SIG-M5 treated with dmso at 0.1 percent for 504 hours (cell line): Measurements from ENCODE around the gene ATRIP.
A peak's percentile ranks its signal among the peaks of the same experiment; 100 is the strongest.

ENCODE experiments used
- DNase-seq: peaks from one replicate; lab custom pipeline; 2025; ENCODE audit not compliant: unreplicated experiment; lab: John Stamatoyannopoulos, UW

The ATRIP gene

DNA sequence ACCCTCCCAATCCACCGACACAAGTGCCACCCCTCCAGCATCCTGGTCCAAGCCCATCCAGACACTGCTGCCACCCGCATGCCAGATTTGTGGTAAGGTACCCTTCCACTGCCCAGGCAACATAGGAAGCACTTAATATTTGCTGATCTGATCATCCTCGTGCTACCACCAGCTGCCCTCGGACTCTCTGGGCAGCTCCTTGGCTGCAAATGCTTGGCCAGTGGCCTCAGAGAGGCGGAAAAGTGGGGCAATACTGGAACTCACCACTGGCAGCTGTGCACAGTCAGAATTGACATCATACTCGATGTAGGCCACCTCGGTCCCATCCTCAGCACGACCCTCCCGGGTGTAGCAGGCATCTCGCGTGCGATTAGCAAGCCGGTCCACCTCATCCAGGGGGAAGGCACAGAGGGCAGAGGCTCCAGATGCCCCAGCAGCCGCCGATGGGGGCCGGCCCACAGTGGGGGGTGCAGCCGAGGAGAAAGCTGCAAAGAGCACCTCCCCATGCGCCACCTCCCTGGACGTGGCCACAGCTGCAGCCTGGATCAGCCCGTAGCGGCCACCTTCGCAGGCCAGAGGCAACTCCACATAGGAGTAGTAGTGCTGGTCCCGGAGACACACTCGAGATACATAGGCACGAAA, 23.2 kb upstream of the ATRIP start:
- DNase-seq = no peak

DNA sequence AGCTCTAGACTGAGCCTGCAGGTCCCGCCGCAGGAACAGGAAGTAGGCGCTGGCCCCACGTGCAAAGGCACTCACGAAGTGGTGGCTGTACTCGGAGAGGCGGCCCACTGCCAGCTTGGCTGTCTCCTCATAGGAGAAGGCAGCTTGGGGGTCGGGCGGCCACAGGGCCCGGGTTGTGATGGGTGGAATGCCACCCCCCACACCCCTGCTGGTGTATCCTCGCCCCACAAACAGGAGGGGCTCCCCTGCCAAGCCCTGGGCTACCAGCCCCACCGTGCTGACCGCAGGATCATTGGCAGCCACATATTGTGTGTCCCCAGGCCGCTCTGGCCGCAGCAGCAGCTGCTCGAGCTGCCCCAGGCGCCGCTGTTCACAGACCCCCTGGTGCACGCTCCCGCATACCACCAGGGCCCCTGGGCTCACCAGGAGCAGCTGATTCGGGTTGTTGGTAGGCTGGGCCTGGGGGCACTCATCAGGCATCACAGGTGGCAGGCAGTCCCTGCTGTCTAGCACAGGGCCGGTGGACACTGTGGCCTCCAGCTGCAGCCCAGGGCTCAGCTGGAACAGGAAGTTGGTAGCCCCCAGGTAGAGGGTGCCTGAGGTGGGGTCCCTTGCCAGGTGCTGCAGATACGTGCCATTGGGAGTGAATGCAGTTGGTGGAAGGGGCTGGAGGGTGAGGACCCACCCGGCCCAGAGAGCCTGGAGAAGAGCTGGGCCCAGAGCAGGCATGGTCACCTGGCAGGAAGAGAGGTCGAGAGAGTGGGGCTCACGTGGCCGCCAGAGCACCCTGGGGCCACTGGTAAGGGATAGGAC, 22.4 kb upstream of the ATRIP start:
- no peak for DNase-seq

DNA sequence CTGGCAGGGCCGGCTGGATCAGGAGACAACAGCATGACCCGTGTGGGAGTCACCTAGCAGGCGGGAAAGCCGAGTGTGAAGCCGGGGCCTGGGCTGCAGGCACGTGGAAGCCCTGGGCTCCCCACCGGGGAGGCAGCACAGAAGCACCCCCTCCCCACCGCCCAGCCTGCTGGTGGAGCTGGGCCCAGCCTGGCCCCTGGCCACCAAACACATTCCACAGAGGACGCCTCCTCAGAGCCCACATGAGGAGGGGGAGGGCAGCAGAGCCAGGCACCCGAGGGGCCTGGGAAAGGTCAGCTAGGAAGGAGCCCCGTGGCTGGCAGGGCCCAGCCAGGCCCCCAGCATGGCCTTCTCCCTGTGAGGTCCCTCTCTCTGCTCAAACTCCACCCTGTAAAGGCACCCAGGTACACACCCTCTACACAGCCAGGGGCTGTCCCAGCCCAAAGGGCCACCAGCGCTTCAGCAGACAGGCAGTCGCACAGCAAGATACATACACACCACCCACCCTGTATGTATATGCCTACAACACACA, 21.2 kb upstream of the ATRIP start:
- DNase-seq = no peak

DNA sequence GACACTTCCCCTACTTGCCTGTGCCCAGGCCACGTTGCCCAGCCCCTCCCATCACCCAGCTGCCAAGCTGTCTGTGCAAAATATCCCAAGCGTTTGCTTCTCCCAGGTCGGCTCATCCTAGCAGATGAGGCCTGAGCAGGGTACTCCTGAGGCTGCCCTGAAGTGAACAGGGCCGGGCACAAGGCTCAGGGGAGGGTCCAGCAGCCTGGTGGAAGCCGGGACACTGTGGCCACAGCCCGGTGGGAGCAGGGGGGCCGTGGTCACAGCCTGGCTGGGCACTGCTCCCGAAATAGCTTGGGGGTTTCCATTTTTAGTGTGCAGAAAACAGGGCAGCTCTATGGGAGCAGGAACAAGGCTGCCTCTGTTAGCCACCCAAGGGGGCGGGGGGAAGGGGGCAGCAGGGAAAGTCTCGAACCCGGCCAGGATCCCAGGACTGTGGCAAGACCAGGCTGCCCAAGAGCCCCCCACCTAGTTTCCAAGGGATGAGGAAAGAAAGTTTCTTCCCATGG, 20.1 kb upstream of the ATRIP start:
- DNase-seq = no peak

DNA sequence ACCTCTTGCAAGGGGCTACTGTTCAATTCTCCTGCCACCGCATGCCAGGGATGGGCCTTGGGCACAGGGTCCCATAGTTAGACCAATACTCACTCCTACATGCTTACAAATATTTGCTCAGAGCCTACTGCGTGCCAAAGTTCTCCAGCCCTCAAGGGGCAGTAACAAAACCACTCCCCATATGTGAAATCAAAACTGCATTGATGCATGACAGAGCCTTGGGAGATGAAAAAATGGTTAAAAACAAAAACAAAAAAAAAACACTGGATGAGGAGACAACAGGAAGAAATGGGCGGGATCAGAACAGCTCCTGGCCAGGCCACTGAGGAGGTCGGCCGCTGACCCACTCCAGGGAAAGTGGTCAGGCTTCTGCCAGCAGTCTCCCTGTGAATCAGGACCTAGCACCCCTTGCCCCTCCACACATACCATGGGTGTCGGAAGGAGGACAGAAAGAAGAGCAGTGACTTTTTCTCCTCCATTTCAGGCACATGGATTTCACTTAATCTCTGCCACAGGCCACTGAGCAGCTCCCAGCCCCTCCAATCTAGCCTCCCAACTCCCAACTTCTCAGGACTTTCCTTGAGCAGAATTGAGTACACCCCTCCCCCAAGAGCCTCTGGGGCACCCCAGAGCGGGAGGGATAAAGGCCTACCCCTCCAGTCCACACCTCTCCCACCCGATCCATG, 19.4 kb upstream of the ATRIP start:
- DNase-seq = no peak

DNA sequence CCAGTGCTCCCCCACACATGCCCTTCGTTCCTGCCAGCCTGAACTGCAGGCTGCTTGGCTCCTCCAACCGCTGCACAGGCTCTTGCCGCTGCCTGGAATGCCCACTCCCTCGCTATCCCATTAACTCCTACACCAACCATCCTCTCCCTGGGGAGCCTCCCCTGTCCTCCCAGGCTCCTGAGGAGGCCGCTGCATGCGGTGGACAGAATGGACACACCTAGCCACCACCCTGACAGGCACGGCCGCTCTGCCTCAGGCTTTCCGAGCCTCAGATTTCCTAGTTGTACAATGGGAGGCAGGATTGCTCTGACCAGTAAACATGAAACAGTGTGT, 18.9 kb upstream of the ATRIP start:
- DNase-seq = no peak

DNA sequence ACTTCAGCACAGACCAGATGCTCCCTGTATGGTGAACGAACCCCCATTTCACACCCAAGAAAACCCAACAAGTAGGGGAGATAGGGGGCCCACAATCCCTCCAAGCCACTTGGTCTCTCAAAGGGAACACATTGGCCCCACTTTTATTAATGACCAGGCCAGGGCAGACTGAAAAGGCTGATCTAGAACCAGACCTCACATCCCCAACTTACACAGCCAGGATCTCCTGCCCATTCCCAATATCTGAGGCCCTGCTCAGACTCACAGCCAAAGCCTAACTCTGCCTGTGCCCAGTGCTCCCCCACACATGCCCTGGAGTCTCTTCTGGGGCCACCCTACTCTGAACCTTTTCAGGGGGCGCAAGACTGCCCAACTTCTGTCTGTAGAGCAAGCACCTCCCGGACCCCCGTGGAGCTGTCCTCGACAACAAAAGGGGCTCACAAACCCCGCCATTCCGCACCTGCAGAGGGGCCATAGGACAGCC, 18.4 kb upstream of the ATRIP start:
- no peak for DNase-seq

DNA sequence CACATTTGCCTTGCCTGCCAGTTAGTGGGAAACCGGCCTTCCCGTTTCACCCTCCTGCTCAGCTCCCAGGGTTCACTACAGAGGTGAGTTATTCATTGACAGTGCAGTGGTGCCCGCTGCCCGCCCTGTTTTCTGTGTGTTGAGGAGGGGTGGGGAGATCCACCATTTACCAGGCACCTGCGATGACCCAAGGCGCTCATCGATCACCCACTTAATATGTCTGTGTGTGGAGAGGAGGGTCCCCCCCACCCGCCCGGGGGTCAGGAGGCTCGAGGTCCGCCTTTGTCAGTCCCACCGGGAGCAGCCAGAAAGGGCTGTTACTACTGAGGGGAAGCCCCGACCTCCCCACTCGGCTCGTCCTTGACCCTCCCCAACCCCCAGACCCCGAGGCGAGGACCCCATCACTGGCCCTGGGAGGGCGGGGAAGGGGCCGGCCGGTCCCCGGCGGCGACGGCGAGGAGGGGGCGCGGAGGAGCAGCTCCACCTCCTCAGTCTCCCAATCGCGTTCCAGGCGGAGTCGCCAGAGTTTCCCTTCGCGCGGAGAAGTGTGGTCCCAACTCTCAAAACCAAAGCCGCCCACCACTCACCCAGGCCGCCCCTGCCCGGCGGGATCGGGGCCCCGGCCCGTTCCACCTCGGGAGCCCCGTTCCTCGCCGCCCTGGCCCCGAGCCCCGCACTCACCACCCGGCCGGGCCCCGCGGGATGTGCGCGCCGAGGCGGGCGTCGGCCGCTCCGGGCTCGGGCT, 17.8 kb upstream of the ATRIP start:
- no peak for DNase-seq

DNA sequence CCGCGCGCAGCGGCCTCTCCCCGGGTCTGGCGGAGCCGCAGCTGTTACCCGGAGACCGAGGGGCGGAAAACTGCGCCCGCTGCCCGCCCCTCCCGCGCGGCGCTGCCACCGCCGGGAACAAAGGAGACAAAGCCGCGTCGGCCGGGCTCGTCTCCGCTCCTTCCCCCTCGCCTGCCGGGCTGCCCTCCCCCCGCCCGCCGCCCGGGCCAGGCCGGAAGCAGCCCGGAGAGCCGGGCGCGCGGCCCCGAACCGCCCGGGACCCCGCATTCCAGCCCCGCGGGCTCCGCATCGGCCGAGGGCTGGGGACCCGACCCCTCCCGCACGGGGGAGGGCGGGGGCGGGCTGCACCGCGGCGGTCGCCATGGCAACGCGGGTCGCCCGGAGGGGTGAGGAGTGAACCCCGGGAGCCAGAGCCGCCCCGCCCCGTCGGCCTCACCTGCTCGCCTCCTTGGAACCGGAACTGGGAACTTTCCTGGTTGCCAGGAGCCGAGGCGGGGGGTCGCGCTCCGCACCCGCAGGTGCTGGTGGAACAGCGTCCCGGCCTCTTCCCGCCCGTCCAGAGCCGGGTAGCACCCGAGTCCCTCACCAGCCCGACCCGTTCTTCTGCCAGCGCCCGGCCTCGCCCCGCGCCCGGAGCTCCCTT, 17.1 kb upstream of the ATRIP start:
- no peak for DNase-seq

DNA sequence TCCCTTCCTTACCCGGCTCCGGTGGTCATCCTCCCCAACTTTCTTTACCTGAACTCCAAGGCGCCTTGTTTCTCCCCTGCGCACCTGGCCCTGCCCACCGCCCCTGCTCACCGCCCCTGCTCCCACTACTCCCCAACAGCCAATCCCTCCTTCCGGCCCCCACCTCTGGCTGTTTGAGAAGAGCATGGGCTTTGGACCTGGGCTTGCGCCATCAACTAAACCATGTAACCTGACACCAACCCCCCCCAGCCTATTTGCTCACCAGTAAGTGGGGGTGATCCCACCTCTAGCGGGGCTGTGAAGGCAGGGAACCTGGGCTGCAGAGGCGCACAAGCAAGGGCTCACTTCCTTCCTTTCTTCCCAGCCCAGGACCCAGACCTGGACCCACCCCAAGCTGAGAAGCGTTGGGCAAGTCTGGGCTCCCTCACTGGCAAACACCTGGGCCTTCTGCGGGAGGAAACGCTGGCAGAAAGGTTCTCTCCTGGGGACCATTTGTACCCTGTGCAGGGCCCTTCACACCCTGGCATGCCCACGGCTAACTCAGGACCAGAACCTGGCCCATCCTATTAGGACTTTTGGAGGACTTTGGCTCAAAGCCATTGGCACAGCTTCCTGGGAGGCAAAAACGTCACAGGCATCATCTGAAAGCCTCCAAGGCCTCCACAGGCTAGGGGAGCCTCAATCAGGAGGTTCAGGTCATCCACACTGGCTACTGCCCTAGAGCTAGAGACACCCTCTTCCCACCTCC, 16.4 kb upstream of the ATRIP start, which contains the start of gene PLXNB1:
Gene PLXNB1 (minus strand): TSS at position 127 of the 748 bp plus-strand sequence. CDS start 5,475 bp downstream, outside the sequence.
- peak; percentile 50 for DNase-seq

DNA sequence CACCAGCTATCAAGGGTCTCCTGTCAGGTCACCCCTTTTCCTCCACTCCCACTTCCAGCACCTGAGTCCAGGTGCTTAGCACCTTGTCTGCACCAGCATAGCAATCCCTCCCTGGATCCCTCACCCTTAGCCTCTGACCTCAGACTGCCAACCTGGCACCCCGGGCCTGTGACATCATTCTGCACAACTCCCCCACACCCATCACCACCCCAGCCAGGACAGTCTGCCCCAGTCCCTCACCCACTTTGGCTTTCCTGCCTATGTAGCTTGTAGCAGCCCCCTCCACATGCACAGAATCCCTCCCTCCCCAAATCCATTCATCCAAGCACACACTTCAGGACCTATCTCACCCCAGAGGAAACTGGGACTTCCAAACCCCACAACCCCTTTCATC, 15.8 kb upstream of the ATRIP start:
- DNase-seq = no peak

DNA sequence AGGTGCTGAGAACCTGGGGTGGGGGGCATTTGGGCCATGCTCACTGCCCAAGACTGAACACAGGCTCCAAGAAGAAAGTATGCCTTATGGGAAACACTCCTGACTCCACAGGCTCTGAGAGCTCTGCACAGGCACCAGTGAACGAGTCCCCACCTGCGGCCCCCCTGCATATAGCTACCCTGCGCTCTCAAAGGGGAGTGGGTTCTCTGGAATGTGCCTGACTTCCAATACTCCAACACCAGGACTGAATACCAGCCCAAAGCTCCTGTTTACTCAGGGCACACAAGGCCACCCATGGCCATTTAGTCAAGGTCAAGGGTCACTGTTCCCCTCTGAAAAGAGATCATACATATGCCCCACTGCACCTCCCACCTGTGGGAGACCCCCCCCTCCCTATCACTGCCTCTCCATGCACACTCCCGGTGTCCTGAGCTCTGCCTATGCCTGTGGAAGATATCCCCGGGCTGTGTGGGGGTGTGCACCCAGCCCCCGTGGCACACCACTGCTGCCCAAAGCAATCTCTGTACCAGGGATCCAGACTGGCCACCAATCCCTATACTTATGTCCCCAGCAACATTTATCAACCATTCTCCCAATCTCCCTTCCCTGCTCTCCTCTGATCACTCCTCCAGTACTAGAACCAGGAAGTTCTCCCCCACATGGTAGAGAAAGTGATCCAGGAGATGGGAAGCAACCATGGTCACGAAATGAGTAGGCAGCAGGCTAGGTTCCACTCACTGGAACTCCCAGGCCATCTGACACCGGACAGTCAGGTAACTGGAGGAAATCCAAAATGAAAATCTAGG, 15.1 kb upstream of the ATRIP start:
- DNase-seq = no peak

DNA sequence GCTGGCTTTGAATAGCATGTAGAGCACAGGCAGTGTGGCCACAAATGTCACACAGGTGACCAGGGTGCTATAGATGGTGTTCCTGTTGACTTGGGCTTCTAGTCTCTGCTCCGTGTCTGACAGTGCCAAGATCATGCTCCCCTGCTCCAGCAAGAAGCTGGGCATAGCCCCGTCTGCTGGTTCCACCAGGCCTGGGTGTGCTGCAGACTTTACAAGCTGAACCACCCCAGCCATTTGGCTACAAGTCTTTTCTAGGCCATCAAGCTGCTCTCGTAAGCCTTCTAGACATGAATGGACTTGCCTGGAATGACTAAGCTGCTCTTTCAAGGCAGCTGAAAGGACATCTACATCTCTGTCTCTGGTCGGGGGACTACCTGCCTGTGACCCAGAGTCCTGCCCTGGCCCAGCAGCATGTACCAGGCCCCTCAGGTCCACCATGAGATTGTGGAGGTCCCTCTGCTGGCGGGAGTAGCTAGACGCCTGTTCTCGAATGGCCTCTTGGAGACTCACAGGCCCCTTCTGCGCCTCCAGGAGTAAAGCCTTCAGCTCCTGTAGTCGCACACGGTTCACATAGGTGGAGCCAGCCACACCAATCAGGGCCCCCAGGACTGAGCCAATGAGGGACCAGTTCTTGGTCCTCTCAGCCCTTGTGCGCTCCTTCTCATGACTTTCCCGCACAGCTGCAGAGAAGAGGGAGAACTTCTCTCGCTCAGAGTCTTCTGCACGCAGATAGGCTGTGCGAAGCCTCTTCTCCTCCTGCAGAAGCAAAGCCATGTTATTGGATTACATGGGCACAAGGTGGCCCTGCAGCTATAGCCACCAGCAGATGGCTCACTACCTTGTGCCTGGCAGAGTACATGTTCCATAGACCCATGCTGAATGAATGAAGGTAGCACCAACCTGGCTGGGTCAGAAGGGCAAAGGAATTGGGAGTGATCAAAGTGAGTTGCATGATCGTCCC, 13.8 kb upstream of the ATRIP start:
- DNase-seq = no peak

DNA sequence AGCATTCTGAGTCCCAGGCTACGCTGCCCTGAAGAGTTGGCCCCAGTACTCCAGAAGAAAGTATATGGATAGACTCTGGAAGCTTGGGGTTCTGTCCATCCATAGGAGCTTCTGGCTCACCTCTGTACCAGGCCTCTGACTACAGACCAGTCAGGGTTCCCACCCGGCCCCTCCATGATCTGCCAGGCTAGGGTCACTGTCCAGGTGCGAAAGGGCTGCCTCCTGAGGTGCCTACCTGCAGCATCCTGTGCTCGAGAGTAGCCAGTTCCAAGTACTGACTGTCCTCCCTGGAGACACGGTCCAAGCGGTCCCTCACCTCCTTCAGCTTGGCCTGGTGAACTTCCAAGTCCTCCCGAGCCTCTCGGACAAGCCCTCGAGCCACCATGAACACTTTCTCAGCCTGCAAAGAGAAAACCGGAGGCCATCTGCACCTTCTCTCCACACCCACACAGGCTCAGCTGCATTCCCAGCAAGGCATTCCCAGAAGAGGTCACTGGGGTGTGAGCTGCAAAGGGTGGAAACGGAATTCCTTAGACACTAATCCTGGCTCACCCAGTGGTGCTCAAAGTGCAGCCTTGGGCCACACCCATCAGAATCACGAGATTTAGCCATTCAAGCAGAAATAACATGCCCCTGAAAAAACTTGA, 12.9 kb upstream of the ATRIP start:
- DNase-seq = no peak

DNA sequence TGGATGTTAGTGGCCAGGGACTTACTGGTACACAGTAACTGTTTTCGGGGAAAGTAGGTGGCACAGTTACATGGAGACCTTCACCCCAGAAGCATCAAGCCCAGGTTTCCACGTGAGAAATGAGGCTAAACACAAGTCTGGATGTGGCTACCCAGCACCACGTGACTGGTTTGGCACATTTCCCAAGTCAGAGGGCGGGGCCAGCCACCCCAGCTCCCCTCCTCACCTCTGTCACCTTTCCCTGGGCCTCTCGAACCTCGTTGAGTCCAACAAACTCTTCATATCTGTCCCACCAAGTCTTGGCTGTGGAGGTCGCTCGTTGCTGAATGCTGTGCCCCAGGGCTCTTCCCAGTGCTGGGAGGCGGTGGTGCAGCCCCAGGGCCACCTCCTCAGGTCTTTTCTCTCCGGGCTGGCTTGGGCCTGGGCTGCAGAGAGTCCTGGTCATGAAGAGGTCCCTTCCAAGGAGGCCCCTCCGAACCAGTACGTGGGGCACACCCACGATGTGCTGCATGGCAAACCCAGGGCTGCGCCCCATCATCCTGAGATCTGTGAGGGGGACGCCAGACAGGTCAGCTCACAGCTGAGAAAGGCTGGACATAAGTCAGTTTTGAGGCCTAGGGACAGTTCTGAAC, 11.8 kb upstream of the ATRIP start:
- no peak for DNase-seq

DNA sequence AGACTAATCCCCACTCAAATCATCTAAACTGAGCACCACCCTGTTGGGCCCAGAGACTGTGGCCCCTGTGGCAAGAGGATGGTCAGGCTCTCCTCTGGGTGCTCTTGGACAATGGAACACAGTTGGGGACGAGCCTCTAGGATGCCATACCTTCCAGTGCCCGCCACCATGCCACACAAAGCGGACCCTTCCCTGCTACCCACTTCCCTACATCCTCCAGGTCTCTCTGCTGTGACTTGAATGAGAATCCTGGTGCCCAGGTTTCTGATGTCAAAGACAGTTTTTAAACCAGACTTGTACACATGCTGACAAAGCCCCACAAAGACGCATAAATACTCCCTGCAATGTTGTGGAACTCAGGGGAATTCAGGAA, 11.3 kb upstream of the ATRIP start:
- no peak for DNase-seq
